Iris pigment epithelial cell (primary cell): ENCODE data around the gene FLOT1.
A peak's percentile ranks its signal among the peaks of the same experiment; 100 is the strongest.
"Not testable (repeated sequence)": the region's sequence is repeated elsewhere in the genome, so short reads cannot be mapped to it uniquely, and the experiment has no call there.

Experiments
- DNase-seq: peaks from one replicate; pipeline ENCODE4 v3.0.0-alpha.2; 2011; ENCODE audit warnings: low read depth

FLOT1 gene

GRCh38 chr6:30723159-30723842 lies 19.2 kb downstream of the FLOT1 start:
- DNase-seq: not testable (repeated sequence)

GRCh38 chr6:30722280-30723112 lies 20.0 kb downstream of the FLOT1 start:
- peak; percentile 59 for DNase-seq

GRCh38 chr6:30722025-30722279 lies 20.5 kb downstream of the FLOT1 start:
- DNase-seq: peak; percentile 71

GRCh38 chr6:30721198-30722024 lies 21.1 kb downstream of the FLOT1 start:
- peak; percentile 89 for DNase-seq

GRCh38 chr6:30720738-30721197 lies 21.7 kb downstream of the FLOT1 start:
- peak; percentile 38 for DNase-seq

GRCh38 chr6:30719791-30720737 lies 22.4 kb downstream of the FLOT1 start, which contains the start of gene TUBB:
TUBB (plus strand) TSS chr6:30720352; CDS start chr6:30720507, 155 bp downstream.
- DNase-seq: peak; percentile 99

GRCh38 chr6:30719356-30719755 lies 23.1 kb downstream of the FLOT1 start:
- peak; percentile 25 for DNase-seq

- DNase-seq: not testable (repeated sequence)
These were observed 24.4 kb downstream of the FLOT1 start for GRCh38 chr6:30717845-30718720.

- DNase-seq: peak; percentile 100
These were observed 25.2 kb downstream of the FLOT1 start, which contains the start of gene MDC1 for GRCh38 chr6:30717129-30717844. MDC1 (minus strand) TSS chr6:30717281; CDS start chr6:30715175, 2,106 bp downstream.

GRCh38 chr6:30716879-30717128 lies 25.7 kb downstream of the FLOT1 start:
- DNase-seq: no peak

- no peak for DNase-seq
These were observed 28.2 kb downstream of the FLOT1 start for GRCh38 chr6:30714263-30714662.

- DNase-seq: no peak
These were observed 30.0 kb downstream of the FLOT1 start for GRCh38 chr6:30712441-30712945.

GRCh38 chr6:30711758-30712380 lies 30.6 kb downstream of the FLOT1 start:
- no peak for DNase-seq

- DNase-seq: no peak
These were observed 33.2 kb downstream of the FLOT1 start for GRCh38 chr6:30709101-30709868.

GRCh38 chr6:30707281-30707850 lies 35.1 kb downstream of the FLOT1 start:
- DNase-seq: no peak

- DNase-seq: no peak
These were observed 36.9 kb downstream of the FLOT1 start for GRCh38 chr6:30705620-30706019.

- no peak for DNase-seq
These were observed 38.7 kb downstream of the FLOT1 start for GRCh38 chr6:30703821-30704220.

- DNase-seq: no peak
These were observed 39.5 kb downstream of the FLOT1 start for GRCh38 chr6:30703011-30703410.
